H9 (cell line): ENCODE data around the gene ZNF281. TPM values are rescaled to one million over a fixed set of nuclear protein-coding genes. Genes with fewer than 3 reads are reported as not detected.
A peak's percentile ranks its signal among the peaks of the same experiment; 100 is the strongest.

ENCODE experiments used
- DNase-seq: peaks from one replicate; pipeline ENCODE4 v3.0.0-alpha.2; 2017
- H2AFZ ChIP-seq: one replicate; pipeline ENCODE4 v1.6.1; 2013; ENCODE audit warnings: mild to moderate bottlenecking, low read length, control low read depth, moderate library complexity
- H2AK5ac ChIP-seq: 2 replicates; pipeline ENCODE4 v1.6.1; 2013; ENCODE audit warnings: low read length, control low read depth, mixed read lengths; ENCODE audit not compliant: insufficient read length
- H2BK120ac ChIP-seq: one replicate; pipeline ENCODE4 v1.6.1; 2013; ENCODE audit warnings: low read depth, mild to moderate bottlenecking, low read length, control low read depth, inconsistent platforms; ENCODE audit not compliant: poor library complexity, severe bottlenecking
- H2BK12ac ChIP-seq: 2 replicates; pipeline ENCODE4 v1.6.1; 2013; ENCODE audit warnings: low read length, control low read depth, mixed read lengths, low read depth; ENCODE audit not compliant: insufficient read length
- H2BK15ac ChIP-seq: 2 replicates; pipeline ENCODE4 v1.6.1; 2013; ENCODE audit warnings: low read depth, low read length, control low read depth
- H2BK20ac ChIP-seq: one replicate; pipeline ENCODE4 v1.6.1; 2013; ENCODE audit warnings: low read depth, mild to moderate bottlenecking, low read length, control low read depth, inconsistent platforms; ENCODE audit not compliant: poor library complexity, severe bottlenecking
- H2BK5ac ChIP-seq: 2 replicates; pipeline ENCODE4 v1.6.1; 2013; ENCODE audit warnings: low read length, control low read depth, mixed read lengths; ENCODE audit not compliant: insufficient read length
- H3K14ac ChIP-seq: 2 replicates; pipeline ENCODE4 v1.6.1; 2013; ENCODE audit warnings: low read length, control low read depth; ENCODE audit not compliant: insufficient read depth
- H3K18ac ChIP-seq: 2 replicates; pipeline ENCODE4 v1.6.1; 2013; ENCODE audit warnings: low read depth, mild to moderate bottlenecking, mixed read lengths, low read length, control low read depth; ENCODE audit not compliant: insufficient read length
- H3K23ac ChIP-seq: 2 replicates; pipeline ENCODE4 v1.6.1; 2013; ENCODE audit warnings: low read length, control low read depth, mixed read lengths, low read depth; ENCODE audit not compliant: insufficient read length
- H3K23me2 ChIP-seq: 2 replicates; pipeline ENCODE4 v1.6.1; 2013; ENCODE audit warnings: low read depth, mild to moderate bottlenecking, mixed read lengths, low read length, control low read depth; ENCODE audit not compliant: insufficient read length, poor library complexity, severe bottlenecking
- H3K27ac ChIP-seq: 2 replicates; pipeline ENCODE4 v1.5.1; 2013; ENCODE audit warnings: low read length, control low read depth, mixed read lengths, low read depth; ENCODE audit not compliant: insufficient read length
- H3K27me3 ChIP-seq: 2 replicates; pipeline ENCODE4 v1.6.1; 2013; ENCODE audit warnings: low read length, control low read depth, inconsistent platforms; ENCODE audit not compliant: insufficient read depth
- H3K4ac ChIP-seq: 2 replicates; pipeline ENCODE4 v1.6.1; 2013; ENCODE audit warnings: low read depth, mild to moderate bottlenecking, control low read depth, inconsistent platforms, low read length, moderate library complexity
- H3K4me1 ChIP-seq: 2 replicates; pipeline ENCODE4 v1.6.1; 2013; ENCODE audit warnings: low read length, control low read depth, inconsistent platforms; ENCODE audit not compliant: insufficient read depth
- H3K4me2 ChIP-seq: 2 replicates; pipeline ENCODE4 v1.6.1; 2013; ENCODE audit warnings: low read length, control low read depth, mixed read lengths; ENCODE audit not compliant: insufficient read length, insufficient read depth
- H3K56ac ChIP-seq: 2 replicates; pipeline ENCODE4 v1.6.1; 2013; ENCODE audit warnings: low read depth, mild to moderate bottlenecking, mixed read lengths, low read length, control low read depth; ENCODE audit not compliant: insufficient read length
- H3K79me1 ChIP-seq: 2 replicates; pipeline ENCODE4 v1.6.1; 2013; ENCODE audit warnings: low read depth, mild to moderate bottlenecking, moderate library complexity, low read length, control low read depth, inconsistent platforms; ENCODE audit not compliant: insufficient read depth, poor library complexity, severe bottlenecking
- H3K79me2 ChIP-seq: 2 replicates; pipeline ENCODE4 v1.6.1; 2013; ENCODE audit warnings: low read length, control low read depth, inconsistent platforms; ENCODE audit not compliant: insufficient read depth
- H3K9ac ChIP-seq: 2 replicates; pipeline ENCODE4 v1.6.1; 2013; ENCODE audit warnings: low read length, control low read depth, mixed read lengths; ENCODE audit not compliant: insufficient read length; ENCODE audit errors: extremely low read depth
- H3K9me3 ChIP-seq: one replicate; pipeline ENCODE4 v1.6.1; 2013; ENCODE audit warnings: low read depth, low read length, inconsistent platforms; ENCODE audit not compliant: control insufficient read depth
- H3T11ph ChIP-seq: one replicate; pipeline ENCODE4 v1.6.1; 2013; ENCODE audit warnings: mild to moderate bottlenecking, low read length, control low read depth, inconsistent platforms
- H4K20me1 ChIP-seq: one replicate; pipeline ENCODE4 v1.6.1; 2013; ENCODE audit not compliant: control insufficient read depth, insufficient read length, insufficient read depth
- H4K5ac ChIP-seq: 2 replicates; pipeline ENCODE4 v1.6.1; 2013; ENCODE audit warnings: low read depth, mild to moderate bottlenecking, mixed read lengths, low read length, control low read depth; ENCODE audit not compliant: insufficient read length
- H4K8ac ChIP-seq: replicated peaks from 2 replicates; pipeline ENCODE4 v1.6.1; 2013; ENCODE audit warnings: low read length, control low read depth, mixed read lengths, low read depth; ENCODE audit not compliant: insufficient read length
- H4K91ac ChIP-seq: 2 replicates; pipeline ENCODE4 v1.6.1; 2013; ENCODE audit warnings: low read depth, mild to moderate bottlenecking, moderate library complexity, mixed read lengths, low read length, control low read depth; ENCODE audit not compliant: insufficient read length
- H3K27ac Mint-ChIP-seq, 3 experiments: 2 replicates in 2 of 3; 3 replicates in 1 of 3; pipeline ENCODE4 v1.8.0; 2020 to 2021; ENCODE audit warnings: mixed read lengths in 3 of 3, mild to moderate bottlenecking in 1 of 3, moderate library complexity in 1 of 3
- H3K27me3 Mint-ChIP-seq: 2 replicates; pipeline ENCODE4 v1.8.0; 2021; ENCODE audit warnings: low read depth, mild to moderate bottlenecking, moderate library complexity, mixed read lengths
- H3K36me3 Mint-ChIP-seq, 3 experiments: 2 replicates in 2 of 3; 3 replicates in 1 of 3; pipeline ENCODE4 v1.8.0; 2020 to 2021; ENCODE audit warnings: low read depth in 3 of 3, mixed read lengths in 3 of 3; ENCODE audit not compliant: insufficient read depth in 1 of 3
- H3K4me1 Mint-ChIP-seq, 2 experiments: 2 replicates each; pipeline ENCODE4 v1.8.0; 2020; ENCODE audit warnings: mixed read lengths in 2 of 2
- H3K4me3 Mint-ChIP-seq, 2 experiments: 2 replicates in 1 of 2; 3 replicates in 1 of 2; pipeline ENCODE4 v1.8.0; 2020 to 2021; ENCODE audit warnings: mild to moderate bottlenecking in 2 of 2, mixed read lengths in 2 of 2, moderate library complexity in 1 of 2
- H3K9me3 Mint-ChIP-seq, 2 experiments: 2 replicates in 1 of 2; 3 replicates in 1 of 2; pipeline ENCODE4 v1.8.0; 2020; ENCODE audit warnings: mild to moderate bottlenecking in 2 of 2, mixed read lengths in 2 of 2, moderate library complexity in 1 of 2
- WGBS: extraction: QIAGEN DNeasy Blood & Tissue Kit; methylation state at CpG from one replicate; pipeline ENCODE4 v1.1.7; 2013; ENCODE audit warnings: missing lambda C conversion rate, low lambda C conversion rate, mixed read lengths; ENCODE audit not compliant: insufficient read length; ENCODE audit errors: extremely low coverage; 5-methylcytosine and 5-hydroxymethylcytosine counted together
- total RNA-seq: library from RNA; stranded (reverse); gene quantifications from 2 replicates; pipeline ENCODE4 v1.2.1, GENCODE V29; 2021
- TF ChIP-seq, protein P1 (sequence below): fragments of 200-600 bp; sonication (generic); conservative IDR thresholded peaks from 3 replicates; pipeline ENCODE4 v1.8.0; 2021; ENCODE audit warnings: antibody characterized with exemption, mild to moderate bottlenecking

Gene ZNF281
- total RNA-seq, 1 experiment from 2014 or later, result 75.2 TPM

GRCh38 chr1:200362421-200362820 is 47.4 kb downstream of the ZNF281 start:
- H3K4me1 Mint-ChIP-seq, result peaks cover 25 to 28% of the 10 kb centered on the region in 2 experiments
- H3K4me2 ChIP-seq, result no peak overlapping the region

More at GRCh38 chr1:200362421-200362820, 47.4 kb downstream of the ZNF281 start:
- H3K4me1 ChIP-seq, result peaks cover 20% of the 10 kb centered on the region; the same call in 1 of the 2 replicates
- no peaks in the 10 kb centered on the region for H3K79me2 ChIP-seq
- H2BK20ac ChIP-seq, result no peak overlapping the region
- no peak overlapping the region for H3K4me3 Mint-ChIP-seq
- no peak overlapping the region for H3K9ac ChIP-seq
- H3K9me3 ChIP-seq, result no peaks in the 10 kb centered on the region
- H2AK5ac ChIP-seq, result no peak overlapping the region
- peak overlapping the region; percentile 45 for H3K27ac ChIP-seq
- no peak overlapping the region for H3T11ph ChIP-seq
- no peak overlapping the region for H2BK5ac ChIP-seq
- no peaks in the 10 kb centered on the region for H3K79me1 ChIP-seq
- no peak overlapping the region for H3K4ac ChIP-seq
- no peaks in the 10 kb centered on the region for H3K9me3 Mint-ChIP-seq
- H2BK120ac ChIP-seq, result no peak overlapping the region
- H3K27me3 Mint-ChIP-seq, result no peaks in the 10 kb centered on the region
- peaks cover 7 to 12% (median 8%) of the 10 kb centered on the region in 3 experiments; a peak in 6 of 7 replicates for H3K36me3 Mint-ChIP-seq
- no peak overlapping the region for H2BK12ac ChIP-seq
- no peak overlapping the region for H4K5ac ChIP-seq
- H3K23ac ChIP-seq, result no peak overlapping the region
- no CpG with 5 or more reads among the region's 2 CpGs for WGBS
- no peak for DNase-seq
- no peaks in the 10 kb centered on the region for H3K27me3 ChIP-seq
- H4K8ac ChIP-seq, result no peak overlapping the region
- H3K27ac Mint-ChIP-seq, result no peak overlapping the region
- no peaks in the 10 kb centered on the region for H4K20me1 ChIP-seq
- no peaks in the 10 kb centered on the region for H3K23me2 ChIP-seq
- H4K91ac ChIP-seq, result no peak overlapping the region
- no peak overlapping the region for H2AFZ ChIP-seq
- no peak overlapping the region for H3K14ac ChIP-seq
- no peak overlapping the region for H2BK15ac ChIP-seq
- H3K56ac ChIP-seq, result no peak overlapping the region
- TF ChIP-seq, protein P1, sequence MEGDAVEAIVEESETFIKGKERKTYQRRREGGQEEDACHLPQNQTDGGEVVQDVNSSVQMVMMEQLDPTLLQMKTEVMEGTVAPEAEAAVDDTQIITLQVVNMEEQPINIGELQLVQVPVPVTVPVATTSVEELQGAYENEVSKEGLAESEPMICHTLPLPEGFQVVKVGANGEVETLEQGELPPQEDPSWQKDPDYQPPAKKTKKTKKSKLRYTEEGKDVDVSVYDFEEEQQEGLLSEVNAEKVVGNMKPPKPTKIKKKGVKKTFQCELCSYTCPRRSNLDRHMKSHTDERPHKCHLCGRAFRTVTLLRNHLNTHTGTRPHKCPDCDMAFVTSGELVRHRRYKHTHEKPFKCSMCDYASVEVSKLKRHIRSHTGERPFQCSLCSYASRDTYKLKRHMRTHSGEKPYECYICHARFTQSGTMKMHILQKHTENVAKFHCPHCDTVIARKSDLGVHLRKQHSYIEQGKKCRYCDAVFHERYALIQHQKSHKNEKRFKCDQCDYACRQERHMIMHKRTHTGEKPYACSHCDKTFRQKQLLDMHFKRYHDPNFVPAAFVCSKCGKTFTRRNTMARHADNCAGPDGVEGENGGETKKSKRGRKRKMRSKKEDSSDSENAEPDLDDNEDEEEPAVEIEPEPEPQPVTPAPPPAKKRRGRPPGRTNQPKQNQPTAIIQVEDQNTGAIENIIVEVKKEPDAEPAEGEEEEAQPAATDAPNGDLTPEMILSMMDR, result no peak
- peak overlapping the region; percentile 35 for H3K18ac ChIP-seq
